Measurements from ENCODE around the gene CEACAM5.
A peak's percentile ranks its signal among the peaks of the same experiment; 100 is the strongest.
"Not testable (repeated sequence)": the region's sequence is repeated elsewhere in the genome, so short reads cannot be mapped to it uniquely, and the experiment has no call there.

Gene CEACAM5

GRCh38 chr19:41700381-41701195 is 7.8 kb upstream of the CEACAM5 start:
- DNase-seq (ENCODE audit: low spot score): peak; percentile 34

GRCh38 chr19:41701401-41702075 is 6.9 kb upstream of the CEACAM5 start:
- peak; percentile 57 for DNase-seq (ENCODE audit: low spot score)

- no peak for DNase-seq (ENCODE audit: low spot score)
Measured at GRCh38 chr19:41702171-41702651, 6.2 kb upstream of the CEACAM5 start.

- DNase-seq (ENCODE audit: low spot score): peak; percentile 18
Measured at GRCh38 chr19:41703602-41704293, 4.7 kb upstream of the CEACAM5 start.

- peak; percentile 78 for DNase-seq (ENCODE audit: low spot score)
Measured at GRCh38 chr19:41705393-41706174, 2.8 kb upstream of the CEACAM5 start.

GRCh38 chr19:41706741-41707501 is 1.5 kb upstream of the CEACAM5 start:
- peak; percentile 82 for DNase-seq (ENCODE audit: low spot score)

- no peak for DNase-seq (ENCODE audit: low spot score)
Measured at GRCh38 chr19:41707502-41707812, 969 bp upstream of the CEACAM5 start.

GRCh38 chr19:41707871-41708371 is 505 bp upstream of the CEACAM5 start:
- no peak for DNase-seq (ENCODE audit: low spot score)

- not testable (repeated sequence) for DNase-seq (ENCODE audit: low spot score)
Measured at GRCh38 chr19:41709516-41709915, 1.1 kb downstream of the CEACAM5 start.

- no peak for DNase-seq (ENCODE audit: low spot score)
Measured at GRCh38 chr19:41709951-41710645, 1.7 kb downstream of the CEACAM5 start.

GRCh38 chr19:41711376-41712261 is 3.2 kb downstream of the CEACAM5 start:
- no peak for DNase-seq (ENCODE audit: low spot score)

- no peak for DNase-seq (ENCODE audit: low spot score)
Measured at GRCh38 chr19:41714598-41714997, 6.2 kb downstream of the CEACAM5 start.

- DNase-seq (ENCODE audit: low spot score): no peak
Measured at GRCh38 chr19:41718761-41719160, 10.3 kb downstream of the CEACAM5 start.

- no peak for DNase-seq (ENCODE audit: low spot score)
Measured at GRCh38 chr19:41720103-41720502, 11.7 kb downstream of the CEACAM5 start.

GRCh38 chr19:41726493-41726892 is 18.1 kb downstream of the CEACAM5 start:
- no peak for DNase-seq (ENCODE audit: low spot score)

GRCh38 chr19:41734156-41734555 is 25.7 kb downstream of the CEACAM5 start:
- no peak for DNase-seq (ENCODE audit: low spot score)

GRCh38 chr19:41734585-41734984 is 26.2 kb downstream of the CEACAM5 start:
- DNase-seq (ENCODE audit: low spot score): no peak

- no peak for DNase-seq (ENCODE audit: low spot score)
Measured at GRCh38 chr19:41735071-41735600, 26.7 kb downstream of the CEACAM5 start.

GRCh38 chr19:41739361-41739760 is 30.9 kb downstream of the CEACAM5 start:
- DNase-seq (ENCODE audit: low spot score): no peak

All from ecto neural progenitor cell (in vitro differentiated cells).